Osteoblast (primary cell): ENCODE results near the gene LRCH4. TPM values are rescaled to one million over a fixed set of nuclear protein-coding genes. Genes with fewer than 3 reads are reported as not detected.

ENCODE experiments used
- DNase-seq: peaks from one replicate; pipeline ENCODE4 v3.0.0; 2011; ENCODE audit warnings: low spot score, mixed read lengths; ENCODE audit not compliant: insufficient read length; ENCODE audit errors: missing footprints
- H2AFZ ChIP-seq: 2 replicates; pipeline ENCODE4 v1.6.0; 2011; ENCODE audit warnings: mild to moderate bottlenecking, low read length
- H3K27ac ChIP-seq: 2 replicates; pipeline ENCODE4 v1.5.1; 2011; ENCODE audit warnings: mild to moderate bottlenecking, low read depth, low read length, moderate library complexity
- H3K27me3 ChIP-seq: 2 replicates; pipeline ENCODE4 v1.6.0; 2012; ENCODE audit warnings: mild to moderate bottlenecking, control low read depth, inconsistent platforms, low read length, moderate library complexity; ENCODE audit not compliant: insufficient read depth
- H3K36me3 ChIP-seq: 2 replicates; pipeline ENCODE4 v1.5.1; 2011; ENCODE audit warnings: mild to moderate bottlenecking, low read length, control low read depth, moderate library complexity; ENCODE audit not compliant: insufficient read depth
- H3K4me1 ChIP-seq: 2 replicates; pipeline ENCODE4 v1.5.1; 2011; ENCODE audit warnings: mild to moderate bottlenecking, low read length, control low read depth, moderate library complexity; ENCODE audit not compliant: insufficient read depth
- H3K4me2 ChIP-seq: 2 replicates; pipeline ENCODE4 v1.6.0; 2011; ENCODE audit warnings: mild to moderate bottlenecking, low read length; ENCODE audit not compliant: insufficient read depth
- H3K4me3 ChIP-seq: fragments of 200-600 bp; sonication (generic); 3 replicates; pipeline ENCODE4 v1.5.1; 2012; ENCODE audit warnings: mild to moderate bottlenecking, low read length, inconsistent platforms; ENCODE audit not compliant: insufficient read depth
- H3K79me2 ChIP-seq: 2 replicates; pipeline ENCODE4 v1.6.0; 2012; ENCODE audit warnings: mild to moderate bottlenecking, low read length, control low read depth, inconsistent platforms; ENCODE audit not compliant: insufficient read depth
- H3K9me3 ChIP-seq: 2 replicates; pipeline ENCODE4 v1.5.1; 2011; ENCODE audit warnings: low read depth, low read length, control low read depth
- H4K20me1 ChIP-seq: 2 replicates; pipeline ENCODE4 v1.6.0; 2012; ENCODE audit warnings: mild to moderate bottlenecking, low read length, control low read depth; ENCODE audit not compliant: insufficient read depth
- total RNA-seq: library from RNA; depleted of rRNA; stranded (reverse); fragments of >200 nt; gene quantifications from 2 replicates; pipeline ENCODE4 v1.2.3, GENCODE V29; 2012
- TF ChIP-seq, protein P1 (sequence below): IDR thresholded peaks from 2 replicates; pipeline ENCODE4 v1.5.1; 2011; ENCODE audit warnings: mild to moderate bottlenecking, low read depth, low read length, moderate library complexity; ENCODE audit errors: extremely low read depth

LRCH4 gene
- total RNA-seq, 1 donor: 14.5 TPM

DNA sequence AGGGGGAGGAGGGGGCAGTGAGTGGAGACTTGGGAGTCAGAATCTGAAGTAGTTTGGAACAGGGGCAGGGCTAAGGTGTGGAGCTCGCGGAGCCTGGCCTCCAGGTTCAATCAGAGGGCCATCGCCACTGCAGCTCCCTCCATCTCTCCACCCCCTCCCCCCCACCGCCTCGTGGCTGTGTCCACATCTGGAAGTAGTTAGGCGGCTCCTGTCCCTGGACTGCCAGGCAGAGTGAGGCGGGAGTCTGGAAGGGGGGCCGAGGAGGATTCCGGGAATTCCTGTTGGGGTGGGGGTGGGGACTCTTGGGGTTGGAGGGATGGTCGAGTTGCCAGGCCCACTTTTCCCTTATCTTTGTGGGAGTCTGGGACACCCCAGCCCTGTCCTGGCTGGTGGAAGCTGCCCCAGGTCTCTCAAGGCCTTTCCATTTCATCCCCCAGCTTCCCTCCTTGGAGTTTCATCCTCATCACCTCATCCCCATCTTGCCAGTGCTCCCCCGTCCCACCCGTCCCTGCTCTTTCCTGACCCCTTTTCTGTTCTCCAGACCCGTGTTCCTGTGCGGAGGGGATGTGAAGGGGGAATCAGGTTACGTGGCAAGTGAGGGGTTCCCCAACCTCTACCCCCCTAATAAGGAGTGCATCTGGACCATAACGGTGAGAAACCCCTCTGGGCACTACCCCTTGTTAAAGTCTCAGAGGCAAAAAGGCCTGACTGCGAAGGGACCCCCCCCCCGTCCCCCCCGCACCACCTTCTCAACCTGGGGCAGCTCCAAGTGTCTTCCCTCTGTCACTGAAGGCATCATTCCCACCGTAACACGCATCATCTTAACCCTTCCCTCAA is 17.2 kb upstream of the LRCH4 start:
- no peaks in the 10 kb centered on the region for H3K27me3 ChIP-seq
- H3K79me2 ChIP-seq: peaks cover 11% of the 10 kb centered on the region
- peaks cover 32% of the 10 kb centered on the region for H3K4me1 ChIP-seq
- peak overlapping the region; percentile 96 for H3K4me2 ChIP-seq
- peaks cover 5% of the 10 kb centered on the region for H4K20me1 ChIP-seq
- H3K36me3 ChIP-seq: peaks cover 25% of the 10 kb centered on the region
- peak overlapping the region; percentile 86 for H3K4me3 ChIP-seq
- peak overlapping the region; percentile 74 for H2AFZ ChIP-seq
- TF ChIP-seq, protein P1, sequence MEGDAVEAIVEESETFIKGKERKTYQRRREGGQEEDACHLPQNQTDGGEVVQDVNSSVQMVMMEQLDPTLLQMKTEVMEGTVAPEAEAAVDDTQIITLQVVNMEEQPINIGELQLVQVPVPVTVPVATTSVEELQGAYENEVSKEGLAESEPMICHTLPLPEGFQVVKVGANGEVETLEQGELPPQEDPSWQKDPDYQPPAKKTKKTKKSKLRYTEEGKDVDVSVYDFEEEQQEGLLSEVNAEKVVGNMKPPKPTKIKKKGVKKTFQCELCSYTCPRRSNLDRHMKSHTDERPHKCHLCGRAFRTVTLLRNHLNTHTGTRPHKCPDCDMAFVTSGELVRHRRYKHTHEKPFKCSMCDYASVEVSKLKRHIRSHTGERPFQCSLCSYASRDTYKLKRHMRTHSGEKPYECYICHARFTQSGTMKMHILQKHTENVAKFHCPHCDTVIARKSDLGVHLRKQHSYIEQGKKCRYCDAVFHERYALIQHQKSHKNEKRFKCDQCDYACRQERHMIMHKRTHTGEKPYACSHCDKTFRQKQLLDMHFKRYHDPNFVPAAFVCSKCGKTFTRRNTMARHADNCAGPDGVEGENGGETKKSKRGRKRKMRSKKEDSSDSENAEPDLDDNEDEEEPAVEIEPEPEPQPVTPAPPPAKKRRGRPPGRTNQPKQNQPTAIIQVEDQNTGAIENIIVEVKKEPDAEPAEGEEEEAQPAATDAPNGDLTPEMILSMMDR: no peak
- peak; percentile 98 for DNase-seq
- H3K9me3 ChIP-seq: no peaks in the 10 kb centered on the region
- peak overlapping the region; percentile 73 for H3K27ac ChIP-seq

DNA sequence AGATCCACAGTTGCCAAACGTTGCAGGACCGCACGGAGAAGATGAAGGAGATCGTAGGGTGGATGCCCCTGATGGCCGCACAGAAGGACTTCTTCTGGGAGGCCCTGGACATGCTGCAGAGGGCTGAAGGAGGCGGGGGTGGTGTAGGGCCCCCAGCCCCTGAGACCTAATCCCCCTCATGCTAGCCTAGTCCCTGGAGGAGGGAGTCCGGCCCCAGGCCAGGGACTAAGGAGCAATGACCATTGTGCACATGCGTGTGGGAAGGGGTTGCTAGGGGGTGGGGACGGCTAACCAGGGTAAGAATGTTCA is 14.8 kb upstream of the LRCH4 start:
- DNase-seq: peak; percentile 34
- Histone ChIP-seq H2AFZ (no peak overlapping the region), H3K27me3 (no peaks in the 10 kb centered on the region), H3K4me1 (peaks cover 32% of the 10 kb centered on the region), H3K9me3 (no peaks in the 10 kb centered on the region), H3K27ac (no peak overlapping the region), H3K36me3 (peaks cover 6% of the 10 kb centered on the region), H3K4me3 (no peak overlapping the region), H4K20me1 (no peaks in the 10 kb centered on the region), H3K4me2 (no peak overlapping the region), H3K79me2 (peaks cover 11% of the 10 kb centered on the region)
- TF ChIP-seq, protein P1: no peak

DNA sequence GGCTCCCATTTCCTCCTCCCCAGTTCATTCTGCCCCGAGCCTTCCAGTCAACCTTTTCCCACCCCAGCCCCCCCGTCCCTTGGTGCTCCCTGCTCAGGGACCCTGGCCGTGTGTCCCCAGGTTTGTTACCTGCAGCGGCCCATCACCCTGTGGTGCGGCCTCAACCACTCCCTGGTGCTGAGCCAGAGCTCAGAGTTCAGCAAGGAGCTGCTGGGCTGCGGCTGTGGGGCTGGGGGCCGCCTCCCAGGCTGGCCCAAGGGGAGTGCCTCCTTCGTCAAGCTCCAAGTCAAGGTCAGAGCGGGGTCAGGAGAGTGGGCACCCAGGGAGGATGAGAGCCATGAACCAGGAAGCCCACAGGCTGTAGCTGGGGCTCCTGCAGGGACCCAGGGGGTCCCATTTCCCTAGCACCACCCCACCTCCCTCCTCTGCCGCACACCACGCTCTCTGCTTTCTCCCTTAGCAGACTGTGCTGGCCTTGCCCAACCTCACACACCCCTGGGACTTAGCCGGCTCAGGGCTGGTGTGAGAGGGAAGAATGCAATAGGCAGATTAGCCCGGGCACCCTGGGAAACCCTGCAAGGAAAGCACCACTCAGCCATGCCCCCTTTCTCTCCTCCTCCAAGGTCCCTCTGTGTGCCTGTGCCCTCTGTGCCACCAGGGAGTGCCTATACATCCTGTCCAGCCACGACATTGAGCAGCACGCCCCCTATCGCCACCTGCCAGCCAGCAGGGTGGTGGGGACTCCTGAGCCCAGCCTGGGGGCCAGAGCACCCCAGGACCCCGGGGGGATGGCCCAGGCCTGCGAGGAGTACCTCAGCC is 14.2 kb upstream of the LRCH4 start:
- no peaks in the 10 kb centered on the region for H3K9me3 ChIP-seq
- peak; percentile 82 for DNase-seq
- no peak overlapping the region for H3K4me2 ChIP-seq
- H3K79me2 ChIP-seq: peaks cover 11% of the 10 kb centered on the region
- H3K27me3 ChIP-seq: no peaks in the 10 kb centered on the region
- H3K36me3 ChIP-seq: peaks cover 2% of the 10 kb centered on the region
- H2AFZ ChIP-seq: no peak overlapping the region
- no peak overlapping the region for H3K4me3 ChIP-seq
- TF ChIP-seq, protein P1: peak; percentile 7
- no peaks in the 10 kb centered on the region for H4K20me1 ChIP-seq
- no peak overlapping the region for H3K27ac ChIP-seq
- peaks cover 32% of the 10 kb centered on the region for H3K4me1 ChIP-seq

DNA sequence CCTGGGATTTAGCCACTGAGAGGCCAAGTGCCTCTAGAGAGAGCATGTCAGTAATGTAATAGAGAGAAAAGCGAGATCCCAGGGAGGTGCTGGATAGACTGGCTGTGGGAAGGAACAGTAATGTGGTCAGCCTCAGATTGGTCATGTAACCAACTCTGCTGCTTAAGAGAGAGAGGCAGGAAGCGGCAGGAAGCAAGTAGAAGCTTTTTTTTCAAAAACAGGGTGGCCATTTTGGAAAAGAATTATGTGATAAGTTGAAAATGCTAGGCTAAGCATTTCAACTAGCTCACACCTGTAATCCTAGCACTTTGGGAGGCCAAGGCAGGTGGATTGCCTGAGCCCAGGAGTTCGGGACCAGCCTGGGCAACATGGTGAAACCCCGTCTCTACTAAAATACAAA is 12.5 kb upstream of the LRCH4 start:
- H3K4me3 ChIP-seq: no peak overlapping the region
- peaks cover 11% of the 10 kb centered on the region for H3K79me2 ChIP-seq
- H3K9me3 ChIP-seq: no peaks in the 10 kb centered on the region
- peak; percentile 90 for DNase-seq
- no peak overlapping the region for H3K4me2 ChIP-seq
- H4K20me1 ChIP-seq: no peaks in the 10 kb centered on the region
- H3K36me3 ChIP-seq: no peaks in the 10 kb centered on the region
- TF ChIP-seq, protein P1: no peak
- no peaks in the 10 kb centered on the region for H3K27me3 ChIP-seq
- peaks cover 27% of the 10 kb centered on the region for H3K4me1 ChIP-seq
- H2AFZ ChIP-seq: peak overlapping the region; percentile 84
- no peak overlapping the region for H3K27ac ChIP-seq
